ENCODE measurements around the gene LAMA5.
A peak's percentile ranks its signal among the peaks of the same experiment; 100 is the strongest.

The LAMA5 gene

DNA sequence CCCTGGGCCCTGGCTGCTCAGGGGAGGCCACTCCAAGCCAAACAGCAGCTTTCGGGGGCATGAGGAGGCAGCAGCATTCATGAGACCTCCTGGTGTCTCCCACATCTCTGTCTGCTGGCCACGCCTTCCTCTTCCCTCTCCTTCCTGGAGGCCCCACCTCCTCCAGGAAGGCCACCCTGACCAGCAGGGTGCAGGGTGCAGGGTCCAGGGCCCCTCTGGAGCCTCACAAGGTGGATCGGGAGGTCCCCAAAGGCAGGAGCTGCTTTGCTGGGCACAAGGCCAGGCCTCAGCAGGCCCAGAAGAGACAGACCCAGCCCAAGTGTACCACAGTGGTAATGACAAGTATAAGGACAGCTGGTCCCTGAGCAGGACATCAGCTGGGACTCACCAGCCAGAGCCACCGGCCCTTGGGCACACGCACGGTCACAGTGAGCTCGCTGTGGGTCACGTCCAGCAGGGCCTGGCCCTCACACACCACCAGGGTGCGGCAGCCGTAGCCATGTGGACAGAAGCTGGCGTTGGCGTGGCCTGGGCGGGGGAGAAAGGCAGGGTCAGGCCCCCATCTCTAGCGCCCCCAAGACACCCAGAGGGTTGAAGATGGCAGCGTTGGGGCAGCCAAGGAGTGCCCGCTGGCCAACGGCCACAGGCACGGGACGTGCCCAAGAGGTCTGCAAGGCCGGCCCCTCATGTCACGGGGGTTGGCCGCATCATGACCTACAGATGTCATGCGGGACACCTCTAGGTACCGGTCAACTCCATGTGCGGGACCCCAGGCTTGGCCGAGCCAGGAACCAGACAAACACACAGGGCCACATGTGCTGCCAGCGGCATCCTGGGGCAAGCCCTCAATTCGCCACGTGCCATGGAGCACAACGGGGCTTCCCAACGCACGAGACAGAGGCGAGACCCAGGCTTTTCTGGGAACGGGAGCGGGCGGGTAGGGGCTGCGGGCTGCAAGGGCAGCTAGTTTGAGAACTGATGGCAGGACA is 37.4 kb downstream of the LAMA5 start:
- H3K27ac ChIP-seq (ENCODE audit: low read depth, low read length): peak overlapping the region; percentile 41; the same call in 1 of the 2 replicates
- no peaks in the 10 kb centered on the region for H3K9me3 ChIP-seq (ENCODE audit: control insufficient read depth, insufficient read depth, low read depth, low read length)
- H3K27me3 ChIP-seq (ENCODE audit: control insufficient read depth, insufficient read depth, low read length): no peaks in the 10 kb centered on the region
- H3K9ac ChIP-seq (ENCODE audit: low read length): no peak overlapping the region
- peaks cover 98% of the 10 kb centered on the region for H3K36me3 ChIP-seq (ENCODE audit: control insufficient read depth, insufficient read depth, low read length)
- no peaks in the 10 kb centered on the region for H3K4me1 ChIP-seq (ENCODE audit: control insufficient read depth, insufficient read depth, low read length)
- no peak overlapping the region for H3K4me3 ChIP-seq (ENCODE audit: low read depth, low read length)

DNA sequence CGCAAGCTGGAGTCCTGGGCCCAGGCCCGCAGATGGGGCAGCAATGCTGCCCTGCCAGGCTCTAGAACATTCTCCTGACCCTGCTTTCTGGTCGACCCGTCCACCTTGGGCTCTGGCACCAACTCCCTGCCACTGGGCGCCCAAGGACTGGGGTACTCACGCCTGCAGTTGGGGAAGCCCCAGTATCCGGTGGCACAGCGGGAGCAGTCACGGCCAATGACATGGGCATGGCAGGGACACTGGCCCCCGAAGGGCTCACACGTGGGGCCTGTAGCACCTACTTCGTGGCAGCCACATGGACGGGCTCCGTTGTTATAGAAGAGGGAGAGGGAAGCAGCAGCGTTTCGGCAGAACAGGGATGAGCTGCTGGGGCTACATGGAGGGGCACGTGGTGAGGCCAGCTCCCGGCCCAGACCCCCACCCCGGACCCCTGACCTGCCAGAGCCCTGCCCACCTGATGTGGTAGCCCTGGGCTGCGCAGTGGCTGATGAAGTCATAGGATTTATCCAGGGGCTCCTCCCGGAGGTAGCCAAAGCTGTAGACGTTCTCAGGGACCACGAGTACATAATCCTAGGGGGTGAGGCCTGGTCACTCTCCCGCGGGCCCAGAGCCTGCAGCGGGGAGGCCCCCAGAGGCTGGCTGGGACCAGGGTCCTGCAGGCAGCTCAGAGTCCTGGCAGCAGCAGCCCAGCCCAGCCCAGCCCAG is 38.3 kb downstream of the LAMA5 start:
- no peak overlapping the region for H3K9ac ChIP-seq (ENCODE audit: low read length)

DNA sequence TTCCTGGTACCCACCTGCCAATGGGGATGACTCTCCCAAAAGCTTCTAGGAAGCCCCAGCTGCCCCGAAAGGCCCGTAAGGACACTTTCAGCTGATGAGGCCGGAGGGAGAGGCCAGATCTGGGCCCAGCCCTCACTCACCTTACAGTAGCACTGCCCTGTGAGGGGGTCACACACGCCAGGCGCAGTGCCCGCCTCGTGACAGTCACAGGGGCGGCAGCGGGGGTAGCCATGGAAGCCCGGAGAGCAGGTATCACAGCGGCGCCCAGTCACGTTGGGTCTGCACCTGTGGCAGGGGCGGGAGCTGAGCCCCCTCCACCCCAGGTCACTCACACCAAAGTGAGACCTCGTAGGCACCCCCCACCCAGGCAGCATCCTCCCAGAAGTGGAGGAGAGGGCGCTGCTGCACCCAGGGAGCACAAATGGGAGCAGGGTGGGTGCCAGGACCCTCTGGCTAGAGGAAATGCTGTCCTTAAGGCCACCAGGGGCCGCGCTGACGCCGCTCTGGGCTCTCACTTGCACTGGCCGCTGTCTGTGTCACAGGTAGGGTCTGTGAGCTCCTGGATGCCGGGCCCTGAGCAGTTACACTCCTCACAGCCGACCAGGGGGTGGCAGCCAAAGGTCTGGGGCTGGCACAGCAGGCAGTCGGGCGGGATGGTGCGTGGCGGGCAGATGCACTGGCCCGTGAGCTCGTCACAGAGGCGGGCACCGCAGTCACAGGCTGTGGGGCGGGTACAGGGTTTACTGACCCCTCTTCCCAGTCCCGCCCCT is 39.2 kb downstream of the LAMA5 start:
- Histone ChIP-seq H3K27me3 (ENCODE audit: control insufficient read depth, insufficient read depth, low read length) (no peaks in the 10 kb centered on the region), H3K4me3 (ENCODE audit: low read depth, low read length) (no peak overlapping the region), H3K9me3 (ENCODE audit: control insufficient read depth, insufficient read depth, low read depth, low read length) (no peaks in the 10 kb centered on the region), H3K27ac (ENCODE audit: low read depth, low read length) (no peak overlapping the region), H3K36me3 (ENCODE audit: control insufficient read depth, insufficient read depth, low read length) (peaks cover 99% of the 10 kb centered on the region), H3K9ac (ENCODE audit: low read length) (no peak overlapping the region), H3K4me1 (ENCODE audit: control insufficient read depth, insufficient read depth, low read length) (no peaks in the 10 kb centered on the region)

More for the DNA sequence above, 38.3 kb downstream of the LAMA5 start:
- H3K27ac ChIP-seq (ENCODE audit: low read depth, low read length): no peak overlapping the region
- H3K4me1 ChIP-seq (ENCODE audit: control insufficient read depth, insufficient read depth, low read length): no peaks in the 10 kb centered on the region
- H3K36me3 ChIP-seq (ENCODE audit: control insufficient read depth, insufficient read depth, low read length): peaks cover 99% of the 10 kb centered on the region
- no peak overlapping the region for H3K4me3 ChIP-seq (ENCODE audit: low read depth, low read length)
- no peaks in the 10 kb centered on the region for H3K9me3 ChIP-seq (ENCODE audit: control insufficient read depth, insufficient read depth, low read depth, low read length)
- H3K27me3 ChIP-seq (ENCODE audit: control insufficient read depth, insufficient read depth, low read length): no peaks in the 10 kb centered on the region

DNA sequence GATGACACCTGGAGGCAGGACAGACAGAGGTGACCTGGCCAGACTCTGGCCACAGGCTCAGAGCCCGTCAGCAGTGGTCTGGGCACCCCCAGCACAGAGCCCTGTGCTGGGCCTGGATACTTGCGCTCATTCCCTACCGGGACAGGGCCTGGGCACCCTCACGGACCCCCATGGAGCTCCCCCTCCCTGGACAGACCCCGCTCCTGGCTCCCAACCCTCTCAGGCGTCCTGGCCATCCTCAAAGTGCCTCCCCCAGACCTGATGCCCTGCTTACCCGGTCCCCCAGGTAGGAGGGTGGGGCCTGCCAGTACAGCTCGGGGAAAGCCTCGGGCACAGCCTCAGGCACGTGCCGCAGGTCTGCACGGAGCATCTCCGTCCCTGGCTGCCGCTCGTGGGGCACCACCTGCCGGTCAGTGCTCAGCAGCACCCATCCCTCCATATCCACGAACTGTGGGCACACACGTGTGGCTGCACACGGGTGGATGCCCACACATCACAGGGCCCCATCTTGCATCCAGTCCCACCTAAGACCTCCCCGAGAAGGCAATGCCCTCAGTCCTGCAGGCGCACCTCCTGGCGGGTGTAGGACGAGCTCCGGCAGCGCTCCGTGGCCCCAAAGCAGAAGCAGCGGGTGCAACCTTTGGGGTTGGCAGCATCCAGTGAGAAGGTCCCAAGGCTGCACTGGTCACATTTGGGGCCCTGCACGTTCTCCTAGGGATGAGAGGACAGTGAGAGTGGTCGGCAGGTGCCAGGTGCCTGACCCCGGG is 40.0 kb downstream of the LAMA5 start:
- Histone ChIP-seq H3K36me3 (ENCODE audit: control insufficient read depth, insufficient read depth, low read length) (peaks cover 97% of the 10 kb centered on the region), H3K4me1 (ENCODE audit: control insufficient read depth, insufficient read depth, low read length) (no peaks in the 10 kb centered on the region), H3K4me3 (ENCODE audit: low read depth, low read length) (no peak overlapping the region), H3K27ac (ENCODE audit: low read depth, low read length) (no peak overlapping the region), H3K9ac (ENCODE audit: low read length) (no peak overlapping the region), H3K9me3 (ENCODE audit: control insufficient read depth, insufficient read depth, low read depth, low read length) (no peaks in the 10 kb centered on the region), H3K27me3 (ENCODE audit: control insufficient read depth, insufficient read depth, low read length) (no peaks in the 10 kb centered on the region)

DNA sequence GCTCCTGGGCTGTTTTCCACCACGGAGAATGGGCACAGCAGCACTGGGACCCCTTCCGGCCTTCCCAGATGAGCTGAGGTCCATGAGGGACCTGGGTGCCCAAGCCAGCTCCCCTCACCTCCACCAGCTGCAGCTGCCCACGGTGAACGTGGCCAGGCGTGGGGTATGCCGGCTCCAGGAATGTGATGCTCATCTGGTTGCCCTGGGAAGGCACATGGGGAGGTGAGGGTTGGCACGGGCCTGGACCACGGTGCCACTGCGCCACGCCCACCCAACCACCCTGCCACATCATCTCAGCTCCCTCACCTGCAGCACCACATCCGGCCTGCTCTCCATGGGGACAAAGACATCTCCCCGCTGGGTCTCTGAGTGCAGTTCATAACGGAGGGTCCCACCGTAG is 40.6 kb downstream of the LAMA5 start:
- no peaks in the 10 kb centered on the region for H3K9me3 ChIP-seq (ENCODE audit: control insufficient read depth, insufficient read depth, low read depth, low read length)
- H3K36me3 ChIP-seq (ENCODE audit: control insufficient read depth, insufficient read depth, low read length): peaks cover 97% of the 10 kb centered on the region
- H3K4me1 ChIP-seq (ENCODE audit: control insufficient read depth, insufficient read depth, low read length): no peaks in the 10 kb centered on the region
- H3K9ac ChIP-seq (ENCODE audit: low read length): no peak overlapping the region
- no peak overlapping the region for H3K4me3 ChIP-seq (ENCODE audit: low read depth, low read length)
- H3K27ac ChIP-seq (ENCODE audit: low read depth, low read length): no peak overlapping the region
- no peaks in the 10 kb centered on the region for H3K27me3 ChIP-seq (ENCODE audit: control insufficient read depth, insufficient read depth, low read length)

DNA sequence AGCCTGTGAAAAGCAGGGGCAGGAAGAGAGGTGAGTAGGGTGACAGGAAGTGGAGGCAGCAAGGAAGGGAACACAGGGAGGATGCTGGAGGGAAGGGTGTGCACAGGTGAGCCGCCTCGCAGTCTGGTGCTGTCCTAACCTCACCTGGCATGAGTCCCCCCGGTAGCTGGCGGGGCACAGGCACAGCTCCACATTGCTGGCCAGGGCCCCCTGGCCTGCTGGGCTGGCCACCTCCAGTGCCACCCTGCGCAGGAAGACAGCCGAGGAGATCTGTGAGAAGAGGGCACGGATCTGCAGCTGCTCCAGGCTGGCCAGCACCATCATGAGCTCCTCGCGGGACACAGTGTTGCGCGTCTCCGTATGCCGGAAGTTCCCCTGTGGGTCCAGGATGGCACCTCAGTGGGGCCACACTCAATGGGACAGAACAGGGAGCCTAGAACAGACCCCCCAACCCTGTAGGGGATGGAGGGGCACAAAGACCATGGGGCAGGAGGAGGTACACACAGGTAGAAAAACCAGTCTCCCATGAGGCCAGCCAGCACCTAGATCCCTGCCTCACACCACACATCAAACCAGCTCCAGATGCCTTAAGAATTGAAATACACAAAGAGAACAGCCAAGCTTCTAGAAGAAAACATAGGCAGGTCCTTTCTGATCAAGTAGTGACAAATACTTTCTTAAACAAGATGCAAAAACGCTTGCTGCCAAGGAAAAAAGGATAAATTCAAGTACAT is 41.8 kb downstream of the LAMA5 start:
- no peak overlapping the region for H3K4me3 ChIP-seq (ENCODE audit: low read depth, low read length)
- H3K9ac ChIP-seq (ENCODE audit: low read length): no peak overlapping the region
- H3K36me3 ChIP-seq (ENCODE audit: control insufficient read depth, insufficient read depth, low read length): peaks cover 91% of the 10 kb centered on the region
- no peaks in the 10 kb centered on the region for H3K9me3 ChIP-seq (ENCODE audit: control insufficient read depth, insufficient read depth, low read depth, low read length)
- no peaks in the 10 kb centered on the region for H3K4me1 ChIP-seq (ENCODE audit: control insufficient read depth, insufficient read depth, low read length)
- no peak overlapping the region for H3K27ac ChIP-seq (ENCODE audit: low read depth, low read length)
- H3K27me3 ChIP-seq (ENCODE audit: control insufficient read depth, insufficient read depth, low read length): no peaks in the 10 kb centered on the region

DNA sequence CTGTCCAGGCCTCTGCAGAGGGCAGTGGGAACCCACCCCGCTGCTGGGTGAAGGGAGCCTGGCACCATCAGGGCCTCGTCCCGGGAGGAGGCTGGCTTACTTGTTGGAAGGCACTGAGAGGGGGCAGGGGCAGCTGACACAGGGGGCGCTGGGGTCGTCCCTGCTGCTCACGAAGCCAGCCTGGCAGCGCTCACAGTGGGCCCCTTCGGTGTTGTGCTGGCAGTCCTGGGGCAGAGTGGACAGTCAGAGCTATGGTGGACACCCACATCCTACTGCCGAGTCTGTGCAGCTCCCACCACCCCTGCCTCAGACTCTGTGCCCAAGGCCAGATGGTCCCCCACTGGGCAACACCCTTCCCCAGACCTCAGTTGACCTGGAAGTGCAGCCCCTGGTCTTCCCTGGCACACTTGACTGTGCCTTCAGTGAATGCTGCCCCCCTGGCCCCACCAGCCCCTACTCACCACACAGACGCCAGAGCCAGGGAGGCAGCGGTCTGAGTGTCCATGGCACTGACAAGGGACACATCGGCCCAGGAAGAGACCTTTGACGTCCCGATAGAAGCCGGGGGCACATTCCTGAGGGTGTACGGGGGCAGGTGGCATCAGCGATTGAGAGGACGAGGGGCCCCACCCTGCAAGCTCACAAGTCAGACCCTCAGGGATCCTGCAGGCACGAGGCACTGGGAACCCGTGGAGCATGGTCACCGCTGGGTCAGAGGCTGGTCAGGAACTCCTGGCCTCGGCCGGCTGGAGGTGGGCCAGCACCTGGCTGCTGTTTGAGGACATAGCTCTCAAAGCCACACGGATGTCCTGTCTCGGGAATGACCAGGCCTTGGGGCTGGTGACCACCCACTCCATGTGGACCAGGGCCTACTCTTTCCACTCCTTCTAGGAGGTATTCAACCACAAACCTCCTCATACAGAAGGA is 42.9 kb downstream of the LAMA5 start:
- H3K9ac ChIP-seq (ENCODE audit: low read length): no peak overlapping the region
- H3K9me3 ChIP-seq (ENCODE audit: control insufficient read depth, insufficient read depth, low read depth, low read length): no peaks in the 10 kb centered on the region
- no peak overlapping the region for H3K4me3 ChIP-seq (ENCODE audit: low read depth, low read length)
- H3K27ac ChIP-seq (ENCODE audit: low read depth, low read length): no peak overlapping the region
- H3K36me3 ChIP-seq (ENCODE audit: control insufficient read depth, insufficient read depth, low read length): peaks cover 90% of the 10 kb centered on the region
- no peaks in the 10 kb centered on the region for H3K27me3 ChIP-seq (ENCODE audit: control insufficient read depth, insufficient read depth, low read length)
- H3K4me1 ChIP-seq (ENCODE audit: control insufficient read depth, insufficient read depth, low read length): no peaks in the 10 kb centered on the region

DNA sequence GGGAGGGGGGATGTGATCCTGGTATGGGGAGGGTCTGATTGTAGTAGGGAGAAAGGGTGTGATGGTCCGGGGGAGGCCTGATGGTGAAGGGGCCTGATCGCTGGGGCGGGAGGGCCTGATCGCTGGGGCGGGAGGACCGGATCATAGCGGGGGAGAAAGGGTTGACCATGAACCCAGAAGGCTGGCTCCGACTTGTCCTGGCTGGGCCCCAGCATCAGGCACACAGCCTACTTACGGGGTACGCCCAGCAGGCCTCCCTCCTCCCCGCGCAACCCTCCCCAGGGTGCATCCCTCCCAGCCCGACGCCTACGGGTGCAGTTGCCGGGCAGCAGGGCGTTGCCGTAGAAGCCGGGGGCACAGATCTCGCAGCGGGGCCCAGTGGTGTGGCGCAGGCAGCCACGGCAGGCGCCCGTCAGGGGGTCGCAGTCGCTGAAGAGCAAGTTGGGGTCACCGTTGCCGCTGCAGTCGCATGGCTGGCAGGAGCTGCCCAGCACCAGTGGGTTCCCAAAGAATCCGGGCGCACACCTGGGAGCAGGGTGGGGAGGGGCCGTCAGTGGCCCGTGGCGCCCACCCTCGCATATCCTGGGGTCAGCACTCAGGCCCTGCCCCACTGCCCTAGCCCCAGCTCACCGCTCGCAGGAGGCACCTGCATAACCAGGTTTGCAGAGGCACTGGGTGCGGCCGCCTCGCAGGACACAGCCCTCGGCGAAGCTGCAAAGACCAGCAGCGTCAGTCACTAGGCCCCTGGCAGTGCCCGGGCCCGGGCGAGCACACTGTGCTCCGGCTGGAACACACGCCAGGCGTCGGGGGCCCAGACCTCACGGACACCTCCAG is 43.7 kb downstream of the LAMA5 start:
- Histone ChIP-seq H3K9ac (ENCODE audit: low read length) (no peak overlapping the region), H3K4me1 (ENCODE audit: control insufficient read depth, insufficient read depth, low read length) (no peaks in the 10 kb centered on the region), H3K4me3 (ENCODE audit: low read depth, low read length) (no peak overlapping the region), H3K9me3 (ENCODE audit: control insufficient read depth, insufficient read depth, low read depth, low read length) (0 out of 2 replicates have a peak, but pooled peaks cover 4% of the 10 kb centered on the region), H3K27me3 (ENCODE audit: control insufficient read depth, insufficient read depth, low read length) (no peaks in the 10 kb centered on the region), H3K36me3 (ENCODE audit: control insufficient read depth, insufficient read depth, low read length) (peaks cover 90% of the 10 kb centered on the region), H3K27ac (ENCODE audit: low read depth, low read length) (no peak overlapping the region)

Measured in HUES6 (cell line).